GM21529 (cell line): ENCODE data around the gene ABI3BP.
A peak's percentile ranks its signal among the peaks of the same experiment; 100 is the strongest.

ENCODE experiments used
- ATAC-seq: cut with Tn5 transposase; IDR thresholded peaks from one replicate; pipeline ENCODE4 v1.9.1; 2021; ENCODE audit not compliant: unreplicated experiment

The ABI3BP gene

GRCh38 chr3:100740207-100740606, 253.0 kb downstream of the ABI3BP start:
- ATAC-seq = no peak

- no peak for ATAC-seq
Observed at GRCh38 chr3:100737334-100737733, 255.9 kb downstream of the ABI3BP start.

- ATAC-seq = no peak
Observed at GRCh38 chr3:100732435-100732834, 260.8 kb downstream of the ABI3BP start.

GRCh38 chr3:100730524-100730923, 262.7 kb downstream of the ABI3BP start:
- peak; percentile 72 for ATAC-seq

GRCh38 chr3:100726706-100727105, 266.5 kb downstream of the ABI3BP start:
- no peak for ATAC-seq

GRCh38 chr3:100725935-100726513, 267.2 kb downstream of the ABI3BP start:
- ATAC-seq = no peak

- no peak for ATAC-seq
Observed at GRCh38 chr3:100720426-100720825, 272.8 kb downstream of the ABI3BP start.

- ATAC-seq = no peak
Observed at GRCh38 chr3:100719136-100719535, 274.1 kb downstream of the ABI3BP start.

- no peak for ATAC-seq
Observed at GRCh38 chr3:100717637-100718487, 275.4 kb downstream of the ABI3BP start.

GRCh38 chr3:100717063-100717462, 276.2 kb downstream of the ABI3BP start:
- no peak for ATAC-seq

GRCh38 chr3:100715176-100715575, 278.0 kb downstream of the ABI3BP start:
- ATAC-seq = no peak

GRCh38 chr3:100710261-100710968, 282.8 kb downstream of the ABI3BP start:
- ATAC-seq = peak; percentile 45

- ATAC-seq = no peak
Observed at GRCh38 chr3:100709842-100710260, 283.4 kb downstream of the ABI3BP start.

GRCh38 chr3:100708989-100709841, 284.0 kb downstream of the ABI3BP start, which contains the start of gene TFG:
Gene TFG, plus strand, starts transcription at chr3:100709494. Its CDS starts 4,192 bp downstream, at chr3:100713686.
- ATAC-seq = peak; percentile 94

GRCh38 chr3:100708644-100708988, 284.6 kb downstream of the ABI3BP start:
- ATAC-seq = no peak

- no peak for ATAC-seq
Observed at GRCh38 chr3:100706365-100706764, 286.9 kb downstream of the ABI3BP start.

- no peak for ATAC-seq
Observed at GRCh38 chr3:100703865-100704264, 289.4 kb downstream of the ABI3BP start.

GRCh38 chr3:100702980-100703345, 290.3 kb downstream of the ABI3BP start:
- ATAC-seq = no peak

- no peak for ATAC-seq
Observed at GRCh38 chr3:100702082-100702979, 290.9 kb downstream of the ABI3BP start.

- ATAC-seq = no peak
Observed at GRCh38 chr3:100700708-100701107, 292.5 kb downstream of the ABI3BP start.
